ENCODE measurements around the gene FSCB.
"Not testable (repeated sequence)": the region's sequence is repeated elsewhere in the genome, so short reads cannot be mapped to it uniquely, and the experiment has no call there.

Gene FSCB

DNA sequence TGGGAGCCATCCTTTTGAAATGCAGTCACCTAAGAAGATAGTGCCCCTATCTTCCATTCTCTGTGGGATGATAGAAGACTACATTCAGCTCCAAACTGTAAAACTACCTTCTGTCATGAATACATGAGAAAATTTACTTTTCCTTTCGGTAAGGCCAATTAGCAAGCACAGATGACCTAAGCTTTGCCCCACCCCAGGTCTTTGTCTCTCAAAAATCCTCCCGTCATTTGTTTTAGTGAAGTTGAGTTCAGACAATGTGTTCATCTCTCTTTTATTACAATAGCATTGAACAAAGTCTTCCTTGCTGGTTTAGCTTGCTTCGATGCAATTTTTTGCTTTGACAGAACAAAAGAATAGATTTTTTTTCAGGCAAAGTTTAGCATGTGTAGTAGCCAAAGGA, 18.2 kb upstream of the FSCB start:
- no peak overlapping the region for H3K9ac ChIP-seq
- no peaks in the 10 kb centered on the region for H3K36me3 ChIP-seq (ENCODE audit: control insufficient read depth, insufficient read depth, low read length)
- H3K27ac ChIP-seq = no peak overlapping the region
- no peak overlapping the region for H3K4me2 ChIP-seq (ENCODE audit: low read length)
- no peaks in the 10 kb centered on the region for H3K9me3 ChIP-seq (ENCODE audit: control insufficient read depth, low read length)
- H3K27me3 ChIP-seq (ENCODE audit: control insufficient read depth, insufficient read depth, low read length) = no peaks in the 10 kb centered on the region
- no peaks in the 10 kb centered on the region for H3K79me2 ChIP-seq
- TF ChIP-seq, protein P1, sequence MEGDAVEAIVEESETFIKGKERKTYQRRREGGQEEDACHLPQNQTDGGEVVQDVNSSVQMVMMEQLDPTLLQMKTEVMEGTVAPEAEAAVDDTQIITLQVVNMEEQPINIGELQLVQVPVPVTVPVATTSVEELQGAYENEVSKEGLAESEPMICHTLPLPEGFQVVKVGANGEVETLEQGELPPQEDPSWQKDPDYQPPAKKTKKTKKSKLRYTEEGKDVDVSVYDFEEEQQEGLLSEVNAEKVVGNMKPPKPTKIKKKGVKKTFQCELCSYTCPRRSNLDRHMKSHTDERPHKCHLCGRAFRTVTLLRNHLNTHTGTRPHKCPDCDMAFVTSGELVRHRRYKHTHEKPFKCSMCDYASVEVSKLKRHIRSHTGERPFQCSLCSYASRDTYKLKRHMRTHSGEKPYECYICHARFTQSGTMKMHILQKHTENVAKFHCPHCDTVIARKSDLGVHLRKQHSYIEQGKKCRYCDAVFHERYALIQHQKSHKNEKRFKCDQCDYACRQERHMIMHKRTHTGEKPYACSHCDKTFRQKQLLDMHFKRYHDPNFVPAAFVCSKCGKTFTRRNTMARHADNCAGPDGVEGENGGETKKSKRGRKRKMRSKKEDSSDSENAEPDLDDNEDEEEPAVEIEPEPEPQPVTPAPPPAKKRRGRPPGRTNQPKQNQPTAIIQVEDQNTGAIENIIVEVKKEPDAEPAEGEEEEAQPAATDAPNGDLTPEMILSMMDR (IDR thresholded peaks at IDR 0.05) = no peak
- H3K4me3 ChIP-seq (ENCODE audit: low read depth, low read length) = no peak overlapping the region
- no peaks in the 10 kb centered on the region for H3K4me1 ChIP-seq
- peak overlapping the region; percentile 8 for H2AFZ ChIP-seq

DNA sequence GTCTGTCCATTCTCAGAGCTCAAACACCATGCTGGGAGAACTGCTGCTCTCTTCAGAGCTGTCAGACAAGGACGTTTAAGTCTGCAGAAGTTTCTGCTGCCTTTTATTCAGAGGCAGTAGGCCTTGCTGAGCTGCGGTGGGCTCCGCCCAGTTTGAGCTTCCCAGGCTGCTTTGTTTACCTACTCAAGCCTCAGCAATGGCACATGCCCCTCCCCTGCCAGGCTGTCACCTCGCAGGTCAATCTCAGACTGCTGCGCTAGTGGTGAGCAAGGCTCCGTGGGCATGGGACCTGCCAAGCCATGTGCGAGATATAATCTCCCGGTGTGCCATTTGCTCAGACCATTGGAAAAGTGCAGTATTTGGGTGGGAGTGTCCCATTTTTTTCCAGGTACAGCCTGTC, 8.6 kb upstream of the FSCB start:
- H3K9ac ChIP-seq; H3K4me1 ChIP-seq; H3K27me3 ChIP-seq (ENCODE audit: control insufficient read depth, insufficient read depth, low read length); H3K79me2 ChIP-seq; H3K36me3 ChIP-seq (ENCODE audit: control insufficient read depth, insufficient read depth, low read length); H2AFZ ChIP-seq; H3K4me2 ChIP-seq (ENCODE audit: low read length); H3K27ac ChIP-seq; H3K9me3 ChIP-seq (ENCODE audit: control insufficient read depth, low read length); H3K4me3 ChIP-seq (ENCODE audit: low read depth, low read length): not testable (repeated sequence)

DNA sequence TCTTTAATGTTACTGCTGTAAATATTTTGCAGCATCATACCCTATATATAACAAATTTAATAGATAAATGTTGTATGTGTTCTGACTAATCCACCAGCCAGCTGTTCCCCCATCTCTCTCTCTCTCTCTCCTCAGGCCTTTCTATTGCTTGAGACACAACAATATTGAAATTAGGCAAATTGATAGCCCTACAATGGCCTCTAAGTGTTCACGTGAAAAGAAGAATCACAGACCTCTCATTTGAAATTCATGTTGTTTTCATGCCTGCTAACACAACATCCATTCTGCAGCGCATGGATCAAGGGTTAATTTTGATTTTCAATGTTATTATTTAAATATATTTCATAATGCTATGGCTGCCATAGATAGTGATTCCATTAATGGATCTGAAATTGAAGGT, 1.8 kb upstream of the FSCB start:
- Histone ChIP-seq H3K4me1 (no peaks in the 10 kb centered on the region), H3K36me3 (ENCODE audit: control insufficient read depth, insufficient read depth, low read length) (no peaks in the 10 kb centered on the region), H3K27ac (no peak overlapping the region), H3K27me3 (ENCODE audit: control insufficient read depth, insufficient read depth, low read length) (no peaks in the 10 kb centered on the region), H3K4me3 (ENCODE audit: low read depth, low read length) (no peak overlapping the region), H3K9ac (no peak overlapping the region), H3K79me2 (no peaks in the 10 kb centered on the region), H2AFZ (no peak overlapping the region), H3K4me2 (ENCODE audit: low read length) (no peak overlapping the region), H3K9me3 (ENCODE audit: control insufficient read depth, low read length) (no peaks in the 10 kb centered on the region)
- TF ChIP-seq, protein P1 (IDR thresholded peaks at IDR 0.05) = no peak

DNA sequence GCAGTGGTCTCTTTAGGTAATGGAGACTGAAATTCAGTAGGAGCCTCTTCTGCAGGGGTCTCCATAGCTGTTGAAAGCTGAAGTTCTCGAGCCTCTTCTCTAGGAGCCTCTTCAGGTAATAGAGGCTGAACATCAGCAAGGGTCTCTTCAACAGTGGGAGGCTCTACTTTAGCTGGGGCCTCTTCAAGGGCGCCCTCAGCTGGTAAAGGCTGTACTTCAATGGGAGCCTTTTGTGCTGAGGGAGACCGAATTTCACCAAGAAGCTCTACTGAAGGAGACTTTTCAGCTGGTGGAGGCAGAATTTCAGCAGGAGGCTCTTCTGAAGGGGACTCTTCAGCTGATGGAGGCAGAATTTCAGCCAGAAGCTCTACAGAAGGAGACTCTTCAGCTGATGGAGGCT, 1.5 kb downstream of the FSCB start:
- TF ChIP-seq, protein P1 (IDR thresholded peaks at IDR 0.05) = no peak
- H3K9me3 ChIP-seq (ENCODE audit: control insufficient read depth, low read length) = no peaks in the 10 kb centered on the region

DNA sequence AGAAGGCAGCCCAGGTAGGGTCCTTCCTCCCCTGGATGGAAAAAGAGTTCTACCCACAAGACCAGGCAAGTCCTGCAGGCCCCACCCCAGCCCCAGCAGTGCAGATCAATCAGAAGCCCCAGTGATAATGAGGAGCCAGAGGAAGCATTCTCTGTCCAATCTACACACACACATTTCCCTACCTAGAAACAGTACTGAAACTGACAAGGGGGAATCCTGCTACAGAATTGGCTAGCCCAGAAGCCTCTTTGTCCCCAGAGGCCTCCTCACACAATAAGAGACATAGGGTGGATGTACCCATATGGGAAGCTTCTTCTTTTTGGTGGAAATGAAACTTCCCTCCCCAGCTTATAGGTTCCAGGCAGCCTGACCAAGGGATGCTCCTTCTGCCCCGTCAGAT, 9.9 kb downstream of the FSCB start:
- H3K9me3 ChIP-seq (ENCODE audit: control insufficient read depth, low read length) = no peaks in the 10 kb centered on the region
- TF ChIP-seq, protein P1 (IDR thresholded peaks at IDR 0.05) = no peak
- no peaks in the 10 kb centered on the region for H3K79me2 ChIP-seq
- H3K27ac ChIP-seq = no peak overlapping the region
- H3K4me1 ChIP-seq = no peaks in the 10 kb centered on the region
- no peak overlapping the region for H2AFZ ChIP-seq
- no peaks in the 10 kb centered on the region for H3K27me3 ChIP-seq (ENCODE audit: control insufficient read depth, insufficient read depth, low read length)
- no peak overlapping the region for H3K9ac ChIP-seq
- H3K4me2 ChIP-seq (ENCODE audit: low read length) = no peak overlapping the region
- no peak overlapping the region for H3K4me3 ChIP-seq (ENCODE audit: low read depth, low read length)
- H3K36me3 ChIP-seq (ENCODE audit: control insufficient read depth, insufficient read depth, low read length) = no peaks in the 10 kb centered on the region

More for the DNA sequence above, 1.5 kb downstream of the FSCB start:
- Histone ChIP-seq H3K36me3 (ENCODE audit: control insufficient read depth, insufficient read depth, low read length) (no peaks in the 10 kb centered on the region), H2AFZ (no peak overlapping the region), H3K4me3 (ENCODE audit: low read depth, low read length) (no peak overlapping the region), H3K27me3 (ENCODE audit: control insufficient read depth, insufficient read depth, low read length) (no peaks in the 10 kb centered on the region), H3K9ac (no peak overlapping the region), H3K4me2 (ENCODE audit: low read length) (no peak overlapping the region), H3K27ac (no peak overlapping the region), H3K79me2 (no peaks in the 10 kb centered on the region), H3K4me1 (no peaks in the 10 kb centered on the region)
